Embryonic facial prominence (tissue), 1 donor: ENCODE data around the gene IVD.
"Not testable (repeated sequence)": the region's sequence is repeated elsewhere in the genome, so short reads cannot be mapped to it uniquely, and the experiment has no call there.

Experiments used
- DNase-seq: peaks from one replicate; pipeline ENCODE4 v3.0.0-alpha.2; 2016; ENCODE audit errors: extremely low spot score

The IVD gene

GRCh38 chr15:40439461-40439959 is 33.9 kb downstream of the IVD start:
- no peak for DNase-seq

- DNase-seq, result no peak
Observed at GRCh38 chr15:40439960-40440742, 34.6 kb downstream of the IVD start.

- peak; percentile 84 for DNase-seq
Observed at GRCh38 chr15:40440743-40441564, 35.4 kb downstream of the IVD start, which contains the start of gene BAHD1. Gene BAHD1, plus strand, starts transcription at chr15:40440953. Its CDS starts 17,512 bp downstream, at chr15:40458465.

GRCh38 chr15:40441565-40442531 is 36.3 kb downstream of the IVD start:
- no peak for DNase-seq

- no peak for DNase-seq
Observed at GRCh38 chr15:40443255-40443654, 37.7 kb downstream of the IVD start.

GRCh38 chr15:40443846-40444245 is 38.3 kb downstream of the IVD start:
- DNase-seq, result no peak

- no peak for DNase-seq
Observed at GRCh38 chr15:40444736-40445135, 39.1 kb downstream of the IVD start.

- DNase-seq, result no peak
Observed at GRCh38 chr15:40445421-40445922, 39.9 kb downstream of the IVD start.

GRCh38 chr15:40446144-40446543 is 40.5 kb downstream of the IVD start:
- DNase-seq, result no peak

GRCh38 chr15:40448354-40448753 is 42.8 kb downstream of the IVD start:
- DNase-seq, result no peak

GRCh38 chr15:40449275-40449674 is 43.7 kb downstream of the IVD start:
- no peak for DNase-seq

- no peak for DNase-seq
Observed at GRCh38 chr15:40450047-40450446, 44.5 kb downstream of the IVD start.

GRCh38 chr15:40451527-40452158 is 46.0 kb downstream of the IVD start:
- DNase-seq, result no peak

- DNase-seq, result no peak
Observed at GRCh38 chr15:40452296-40453090, 46.9 kb downstream of the IVD start.

- not testable (repeated sequence) for DNase-seq
Observed at GRCh38 chr15:40453941-40454340, 48.3 kb downstream of the IVD start.

GRCh38 chr15:40454904-40455391 is 49.4 kb downstream of the IVD start:
- DNase-seq, result no peak

- DNase-seq, result no peak
Observed at GRCh38 chr15:40456299-40456712, 50.7 kb downstream of the IVD start.

- no peak for DNase-seq
Observed at GRCh38 chr15:40456738-40457137, 51.1 kb downstream of the IVD start.

- DNase-seq, result no peak
Observed at GRCh38 chr15:40458495-40459371, 53.1 kb downstream of the IVD start.
